GM10266 (cell line): ENCODE measurements around the gene IGSF21.
A peak's percentile ranks its signal among the peaks of the same experiment; 100 is the strongest.

ENCODE experiments used
- DNase-seq: peaks from one replicate; pipeline ENCODE4 v3.0.0; 2012; ENCODE audit errors: extremely low spot score
- CTCF ChIP-seq: IDR thresholded peaks from 2 replicates; pipeline ENCODE4 v1.5.1; 2012; ENCODE audit warnings: mild to moderate bottlenecking, low read depth; ENCODE audit not compliant: control insufficient read depth, insufficient read depth; ENCODE audit errors: missing control alignments

IGSF21 gene

GRCh38 chr1:18229625-18230024 lies 122.0 kb downstream of the IGSF21 start:
- no peak for TF ChIP-seq CTCF

GRCh38 chr1:18230321-18230720 lies 122.7 kb downstream of the IGSF21 start:
- TF ChIP-seq CTCF: no peak

More at GRCh38 chr1:18229625-18230024, 122.0 kb downstream of the IGSF21 start:
- DNase-seq: no peak

GRCh38 chr1:18230840-18231239 lies 123.2 kb downstream of the IGSF21 start:
- no peak for DNase-seq
- no peak for TF ChIP-seq CTCF

More at GRCh38 chr1:18230321-18230720, 122.7 kb downstream of the IGSF21 start:
- DNase-seq: no peak

- no peak for DNase-seq
- peak; percentile 4 for TF ChIP-seq CTCF
These were observed 124.5 kb downstream of the IGSF21 start for GRCh38 chr1:18232052-18232451.

- no peak for DNase-seq
- TF ChIP-seq CTCF: no peak
These were observed 125.7 kb downstream of the IGSF21 start for GRCh38 chr1:18233176-18233864.

GRCh38 chr1:18234790-18235242 lies 127.2 kb downstream of the IGSF21 start:
- peak; percentile 51 for DNase-seq

More at GRCh38 chr1:18234790-18235242, 127.2 kb downstream of the IGSF21 start:
- TF ChIP-seq CTCF: peak; percentile 47
